ENCODE data around the gene LPP. TPM values are rescaled to one million over a fixed set of nuclear protein-coding genes. Genes with fewer than 3 reads are reported as not detected.
A peak's percentile ranks its signal among the peaks of the same experiment; 100 is the strongest.

Gene LPP
- total and polyA plus RNA-seq, 2 of the 4 experiments (the other 2 are of a cell fraction) = 16.0 to 130 TPM

DNA sequence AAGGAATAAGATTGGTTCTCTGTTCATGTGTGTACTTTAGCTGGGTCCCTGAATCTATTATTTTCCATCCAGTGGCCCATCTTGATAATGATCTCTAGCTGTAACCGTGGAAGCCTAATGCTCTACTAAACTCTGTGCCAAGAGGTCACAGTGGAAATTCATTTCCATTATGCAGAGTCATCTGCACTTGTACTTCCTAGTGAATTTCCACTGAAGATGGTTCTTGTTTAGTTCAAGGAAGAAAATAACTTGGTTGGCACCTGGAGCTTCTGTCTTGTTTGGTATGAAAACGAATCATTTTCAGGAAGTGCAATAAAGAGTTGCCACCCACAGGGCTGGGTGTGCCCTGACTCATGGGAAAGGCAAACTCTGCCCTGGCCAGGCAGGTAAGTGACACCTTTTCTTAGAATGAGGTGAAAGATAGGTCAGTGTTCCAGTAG lies 10.3 kb downstream of the LPP start:
- Histone ChIP-seq H3K9ac (ENCODE audit: low read depth, low read length) (no peak overlapping the region), H3K79me1 (ENCODE audit: low read depth in 1 of 2, low read length in 2 of 2) (peaks cover 6 to 80% of the 10 kb centered on the region in 2 experiments), H4K91ac (ENCODE audit: insufficient read depth, low read depth, low read length) (no peak overlapping the region), H3K23ac (ENCODE audit: low read depth, low read length) (peak overlapping the region; percentile 4; the same call in 1 of the 2 replicates), H2BK20ac (ENCODE audit: low read depth, low read length) (no peak overlapping the region), H3K4me1 (ENCODE audit: control insufficient read depth, insufficient read depth, low read length) (peaks cover 8% of the 10 kb centered on the region), H2BK15ac (ENCODE audit: low read depth, low read length) (no peak overlapping the region), H3K27me3 (ENCODE audit: control insufficient read depth, insufficient read depth, low read length) (no peaks in the 10 kb centered on the region), H3K4me2 (ENCODE audit: low read depth, low read length) (no peak overlapping the region), H3K9me1 (ENCODE audit: insufficient read depth, low read length) (peaks cover 29% of the 10 kb centered on the region), H3K18ac (ENCODE audit: low read depth, low read length) (no peak overlapping the region), H2AK9ac (replicated peaks; ENCODE audit: low read depth, low read length, poor library complexity) (no peak overlapping the region), H2BK120ac (ENCODE audit: low read depth, low read length) (no peak overlapping the region), H4K5ac (ENCODE audit: low read depth, low read length) (no peak overlapping the region), H3K9me3 (ENCODE audit: control insufficient read depth, insufficient read depth, low read length) (no peaks in the 10 kb centered on the region), H3K56ac (ENCODE audit: extremely low read depth, insufficient read depth, low read length) (no peak overlapping the region), H3K27ac (ENCODE audit: insufficient read depth, low read length) (no peak overlapping the region), H3K4ac (ENCODE audit: low read depth, low read length) (no peak overlapping the region), H2AFZ (replicated peaks; ENCODE audit: low read length, poor library complexity) (no peak overlapping the region), H2BK5ac (ENCODE audit: low read depth, low read length, poor library complexity, severe bottlenecking) (no peak overlapping the region), H3K4me3 (ENCODE audit: insufficient read depth, low read depth, low read length) (no peak overlapping the region), H3K36me3 (ENCODE audit: control insufficient read depth, insufficient read depth, low read length) (peaks cover 7% of the 10 kb centered on the region), H4K20me1 (ENCODE audit: insufficient read depth, low read length) (peaks cover 90% of the 10 kb centered on the region), H2AK5ac (ENCODE audit: low read depth, low read length) (no peak overlapping the region), H3K14ac (replicated peaks; ENCODE audit: low read depth, low read length) (0 out of 2 replicates have a peak overlapping the region, but pooled peaks have one; percentile 10), H4K8ac (ENCODE audit: low read depth in 2 of 2, low read length in 2 of 2) (no peak overlapping the region)
- no peak for ATAC-seq (ENCODE audit: low read depth)
- WGBS, 2 experiments (ENCODE audit: extremely low coverage in 2 of 2, insufficient read length in 1 of 2) = 90% methylated on average over 1 of the region's 2 CpGs; no CpG with 5 or more reads in 1 of the 2 experiments
- POLR2A ChIA-PET (ENCODE audit: unreplicated experiment) = no interaction called here
- no peak for TF ChIP-seq CHD1 (IDR thresholded peaks at IDR 0.05; ENCODE audit: low read depth, low read length)
- TF ChIP-seq, protein P1, sequence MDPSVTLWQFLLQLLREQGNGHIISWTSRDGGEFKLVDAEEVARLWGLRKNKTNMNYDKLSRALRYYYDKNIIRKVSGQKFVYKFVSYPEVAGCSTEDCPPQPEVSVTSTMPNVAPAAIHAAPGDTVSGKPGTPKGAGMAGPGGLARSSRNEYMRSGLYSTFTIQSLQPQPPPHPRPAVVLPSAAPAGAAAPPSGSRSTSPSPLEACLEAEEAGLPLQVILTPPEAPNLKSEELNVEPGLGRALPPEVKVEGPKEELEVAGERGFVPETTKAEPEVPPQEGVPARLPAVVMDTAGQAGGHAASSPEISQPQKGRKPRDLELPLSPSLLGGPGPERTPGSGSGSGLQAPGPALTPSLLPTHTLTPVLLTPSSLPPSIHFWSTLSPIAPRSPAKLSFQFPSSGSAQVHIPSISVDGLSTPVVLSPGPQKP (IDR thresholded peaks at IDR 0.05; ENCODE audit: borderline replicate concordance, low read depth, low read length) = no peak
- TF ChIP-seq RAD21 (IDR thresholded peaks at IDR 0.05; ENCODE audit: low read length) = no peak
- no peak for TF ChIP-seq MXI1 (IDR thresholded peaks at IDR 0.05; ENCODE audit: borderline replicate concordance, low read depth, low read length)
- TF ChIP-seq RCOR1 (IDR thresholded peaks at IDR 0.05; ENCODE audit: insufficient replicate concordance, low read length) = no peak
- no peak for TF ChIP-seq SMC3 (IDR thresholded peaks at IDR 0.05; ENCODE audit: low read depth, low read length)
- TF ChIP-seq MAZ (IDR thresholded peaks at IDR 0.05; ENCODE audit: borderline replicate concordance, low read depth, low read length) = no peak
- TF ChIP-seq, protein P2, sequence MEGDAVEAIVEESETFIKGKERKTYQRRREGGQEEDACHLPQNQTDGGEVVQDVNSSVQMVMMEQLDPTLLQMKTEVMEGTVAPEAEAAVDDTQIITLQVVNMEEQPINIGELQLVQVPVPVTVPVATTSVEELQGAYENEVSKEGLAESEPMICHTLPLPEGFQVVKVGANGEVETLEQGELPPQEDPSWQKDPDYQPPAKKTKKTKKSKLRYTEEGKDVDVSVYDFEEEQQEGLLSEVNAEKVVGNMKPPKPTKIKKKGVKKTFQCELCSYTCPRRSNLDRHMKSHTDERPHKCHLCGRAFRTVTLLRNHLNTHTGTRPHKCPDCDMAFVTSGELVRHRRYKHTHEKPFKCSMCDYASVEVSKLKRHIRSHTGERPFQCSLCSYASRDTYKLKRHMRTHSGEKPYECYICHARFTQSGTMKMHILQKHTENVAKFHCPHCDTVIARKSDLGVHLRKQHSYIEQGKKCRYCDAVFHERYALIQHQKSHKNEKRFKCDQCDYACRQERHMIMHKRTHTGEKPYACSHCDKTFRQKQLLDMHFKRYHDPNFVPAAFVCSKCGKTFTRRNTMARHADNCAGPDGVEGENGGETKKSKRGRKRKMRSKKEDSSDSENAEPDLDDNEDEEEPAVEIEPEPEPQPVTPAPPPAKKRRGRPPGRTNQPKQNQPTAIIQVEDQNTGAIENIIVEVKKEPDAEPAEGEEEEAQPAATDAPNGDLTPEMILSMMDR (conservative IDR thresholded peaks at IDR 0.05; ENCODE audit: low read depth, low read length) = no peak
- no peak for TF ChIP-seq MAFK (IDR thresholded peaks at IDR 0.05; ENCODE audit: low read depth, low read length)
- no peak for TF ChIP-seq BHLHE40 (IDR thresholded peaks at IDR 0.05; ENCODE audit: low read depth, low read length)
- TF ChIP-seq RFX5 (IDR thresholded peaks at IDR 0.05; ENCODE audit: low read depth, low read length) = no peak
- TF ChIP-seq, protein P3, sequence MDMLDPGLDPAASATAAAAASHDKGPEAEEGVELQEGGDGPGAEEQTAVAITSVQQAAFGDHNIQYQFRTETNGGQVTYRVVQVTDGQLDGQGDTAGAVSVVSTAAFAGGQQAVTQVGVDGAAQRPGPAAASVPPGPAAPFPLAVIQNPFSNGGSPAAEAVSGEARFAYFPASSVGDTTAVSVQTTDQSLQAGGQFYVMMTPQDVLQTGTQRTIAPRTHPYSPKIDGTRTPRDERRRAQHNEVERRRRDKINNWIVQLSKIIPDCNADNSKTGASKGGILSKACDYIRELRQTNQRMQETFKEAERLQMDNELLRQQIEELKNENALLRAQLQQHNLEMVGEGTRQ (IDR thresholded peaks at IDR 0.05; ENCODE audit: low read depth, low read length) = no peak
- no peak for TF ChIP-seq NFE2L2 (IDR thresholded peaks at IDR 0.05; ENCODE audit: low read depth, low read length)
- TF ChIP-seq CEBPB (IDR thresholded peaks at IDR 0.05; ENCODE audit: low read depth, low read length) = no peak
- no peak for TF ChIP-seq POLR2A (IDR thresholded peaks at IDR 0.05; ENCODE audit: low read depth, low read length)
- TF ChIP-seq FOS (IDR thresholded peaks at IDR 0.05; ENCODE audit: low read depth, low read length) = no peak
- CTCF ChIA-PET = no interaction called here
- in situ Hi-C loops (cut with MboI; ENCODE audit: low sequenced_read_pairs) (loop anchor here (10.0 kb wide), 1 partner anchor 791 kb away; no protein-coding TSS in a partner anchor), dilution Hi-C loops (cut with HindIII; ENCODE audit: low sequenced_read_pairs, unreplicated experiment) (no loop called here), intact Hi-C loops (cut with micrococcal nuclease) (no loop called here)
- DNase-seq = no peak
- BruUV-seq (replicated peaks) = no TSS peak
